Activated naive CD8-positive, alpha-beta T cell treated with anti-CD3 and anti-CD28 coated beads for 36 hours (primary cell): ENCODE data around the gene HOXA10. TPM values are rescaled to one million over a fixed set of nuclear protein-coding genes. Genes with fewer than 3 reads are reported as not detected.

Experiments
- DNase-seq: peaks from one replicate; pipeline ENCODE4 v3.0.0; 2021
- H3K27ac Mint-ChIP-seq: one replicate; pipeline ENCODE4 v1.8.0; 2022; ENCODE audit warnings: mild to moderate bottlenecking, moderate library complexity, mixed read lengths
- H3K27me3 Mint-ChIP-seq: one replicate; pipeline ENCODE4 v1.8.0; 2022; ENCODE audit warnings: mild to moderate bottlenecking, mixed read lengths
- H3K36me3 Mint-ChIP-seq: one replicate; pipeline ENCODE4 v1.8.0; 2021; ENCODE audit warnings: mild to moderate bottlenecking, mixed read lengths
- H3K4me1 Mint-ChIP-seq: one replicate; pipeline ENCODE4 v1.8.0; 2021; ENCODE audit warnings: mixed read lengths
- H3K4me3 Mint-ChIP-seq: one replicate; pipeline ENCODE4 v1.8.0; 2022; ENCODE audit warnings: mild to moderate bottlenecking, moderate library complexity, mixed read lengths
- H3K9me3 Mint-ChIP-seq: one replicate; pipeline ENCODE4 v1.8.0; 2022; ENCODE audit warnings: mixed read lengths
- total RNA-seq, 2 experiments: library from RNA; stranded (reverse); gene quantifications; one replicate each; pipeline ENCODE4 v1.2.3, GENCODE V29; 2021

Gene HOXA10
- total RNA-seq, 2 experiments from 2014 or later: not detected

DNA sequence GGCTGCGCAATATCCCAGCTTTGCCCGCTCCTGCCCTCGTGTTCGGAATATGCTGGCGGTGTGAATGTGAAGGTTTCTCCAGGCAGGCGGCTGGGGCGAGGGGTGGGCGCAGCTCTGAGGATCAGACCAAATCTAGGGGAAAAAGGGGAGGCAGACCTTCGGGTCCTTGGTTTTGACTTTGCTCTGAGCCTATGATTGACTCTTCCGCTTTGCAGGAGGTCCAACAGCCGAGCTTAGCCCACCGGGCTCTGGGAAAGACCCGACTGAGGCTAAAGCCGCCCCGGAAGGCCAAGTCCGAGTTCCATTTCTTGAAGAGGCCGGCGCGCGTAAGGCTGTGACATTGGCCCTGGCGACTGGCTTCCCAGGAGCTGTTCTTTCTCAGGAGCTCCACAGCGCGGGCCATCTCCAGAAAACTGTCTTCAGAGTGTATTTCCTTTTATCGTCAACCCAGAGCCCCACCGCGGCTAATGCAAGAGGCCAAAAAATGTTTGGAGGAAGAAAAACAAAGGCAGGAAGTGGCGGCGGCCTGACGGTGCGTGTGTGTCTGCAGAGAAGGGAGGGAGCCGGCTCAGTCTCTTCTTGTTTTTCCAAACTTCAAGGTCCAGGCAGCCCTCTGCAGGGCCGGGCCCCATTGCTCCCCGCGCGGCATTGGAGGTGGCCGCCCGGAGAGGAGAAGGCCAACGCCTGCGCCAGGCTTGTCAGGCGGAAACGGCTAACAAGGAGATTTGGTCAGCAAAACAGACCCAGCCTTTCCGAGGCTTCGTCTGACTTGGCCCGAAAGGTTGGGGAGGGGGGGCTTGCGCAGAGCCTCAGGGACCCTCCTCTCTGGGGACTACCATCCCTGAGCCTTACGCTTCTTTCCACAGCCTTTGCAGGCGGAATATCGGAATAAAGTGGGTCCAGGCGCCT lies 14.5 kb upstream of the HOXA10 start:
- Mint-ChIP-seq H3K4me1 (peaks cover 41% of the 10 kb centered on the region), H3K4me3 (peak overlapping the region; percentile 61), H3K27me3 (peaks cover 98% of the 10 kb centered on the region), H3K36me3 (no peaks in the 10 kb centered on the region), H3K27ac (no peak overlapping the region), H3K9me3 (no peaks in the 10 kb centered on the region)
- DNase-seq: no peak

DNA sequence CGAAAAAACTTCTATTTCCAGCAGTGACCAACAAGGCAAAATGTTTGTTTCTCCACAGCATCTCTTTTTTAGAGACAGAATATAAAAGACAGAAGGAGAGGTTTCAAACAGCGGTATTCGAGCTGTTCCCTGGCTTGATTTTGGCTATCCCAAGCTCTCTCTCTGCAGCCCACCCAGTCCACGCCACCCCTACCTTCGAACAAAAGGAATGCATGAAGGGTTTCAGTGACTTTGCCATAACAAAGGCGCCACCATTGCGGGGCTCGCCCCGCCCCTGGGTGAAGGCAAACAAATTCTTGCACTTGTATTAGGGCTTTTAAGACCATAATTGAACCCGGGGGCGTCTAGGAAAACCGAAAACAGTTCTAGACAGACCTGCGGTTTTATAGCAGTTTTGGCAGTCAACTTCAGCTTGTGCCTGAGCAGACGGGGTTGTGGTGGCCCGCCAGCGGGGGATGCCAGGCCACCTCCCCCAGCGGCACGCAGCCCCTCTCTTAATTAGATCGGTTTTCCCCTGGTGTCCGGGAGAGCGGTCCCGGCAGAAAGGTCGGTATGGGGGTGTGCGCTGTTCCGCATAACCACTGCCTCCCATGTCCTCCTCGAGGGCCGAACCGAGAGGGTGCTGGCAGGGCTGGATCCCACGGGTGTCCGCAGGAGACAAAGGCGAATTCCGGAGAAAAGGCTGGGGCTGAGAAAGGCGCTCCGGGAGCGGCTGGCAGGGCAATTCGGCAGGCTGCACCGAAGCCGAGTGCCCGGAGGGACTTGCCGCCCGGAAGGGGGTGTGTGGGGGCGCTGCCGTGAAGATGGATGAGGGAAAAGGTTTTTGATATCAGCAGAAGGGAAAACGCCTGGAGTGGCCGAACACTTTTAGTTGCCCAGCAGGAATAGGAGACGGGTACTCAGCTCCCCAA lies 13.6 kb upstream of the HOXA10 start:
- Mint-ChIP-seq H3K36me3 (no peaks in the 10 kb centered on the region), H3K9me3 (no peaks in the 10 kb centered on the region), H3K27ac (no peak overlapping the region), H3K27me3 (peaks cover 98% of the 10 kb centered on the region), H3K4me3 (peak overlapping the region; percentile 61), H3K4me1 (peaks cover 38% of the 10 kb centered on the region)
- DNase-seq: no peak

DNA sequence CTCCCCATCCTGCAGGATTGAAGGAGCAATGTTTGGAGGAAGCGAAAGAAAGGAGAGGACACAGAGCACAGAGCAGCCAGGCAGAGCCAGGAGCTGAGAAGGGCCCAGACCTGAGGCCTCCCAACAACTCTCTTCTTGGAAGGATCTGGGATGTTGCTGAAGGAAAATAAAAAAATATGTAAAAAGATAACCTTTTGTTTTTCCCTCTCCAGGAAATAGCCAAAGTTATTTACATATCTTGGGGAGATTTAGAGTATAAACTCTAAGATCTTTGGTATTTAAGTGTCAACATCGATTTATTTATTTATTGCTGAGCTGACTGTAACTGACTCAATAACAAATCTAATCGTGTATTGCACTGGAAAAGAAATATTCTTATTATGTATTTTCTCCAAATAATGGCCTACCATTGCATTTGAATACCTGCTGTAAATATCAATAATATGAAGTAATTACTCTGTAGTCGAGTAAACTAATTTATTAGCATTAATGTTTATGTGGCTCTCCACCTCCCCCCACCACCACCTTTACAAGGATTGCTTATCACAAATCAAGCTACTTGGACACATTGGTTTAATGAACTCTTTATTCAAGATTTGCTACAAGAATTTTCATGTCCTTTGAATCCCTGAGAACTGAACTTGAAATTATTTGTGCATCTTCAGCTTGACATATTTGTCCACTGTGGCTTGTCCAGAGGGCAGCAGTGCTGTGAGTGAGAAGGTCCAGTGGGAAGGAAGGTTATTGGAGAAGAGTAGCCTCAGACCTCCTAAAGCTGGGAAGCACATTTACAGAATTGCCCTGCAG lies 12.8 kb upstream of the HOXA10 start:
- peaks cover 96% of the 10 kb centered on the region for H3K27me3 Mint-ChIP-seq
- no peaks in the 10 kb centered on the region for H3K36me3 Mint-ChIP-seq
- no peak for DNase-seq
- no peaks in the 10 kb centered on the region for H3K9me3 Mint-ChIP-seq
- no peak overlapping the region for H3K27ac Mint-ChIP-seq
- H3K4me3 Mint-ChIP-seq: no peak overlapping the region
- peaks cover 34% of the 10 kb centered on the region for H3K4me1 Mint-ChIP-seq

DNA sequence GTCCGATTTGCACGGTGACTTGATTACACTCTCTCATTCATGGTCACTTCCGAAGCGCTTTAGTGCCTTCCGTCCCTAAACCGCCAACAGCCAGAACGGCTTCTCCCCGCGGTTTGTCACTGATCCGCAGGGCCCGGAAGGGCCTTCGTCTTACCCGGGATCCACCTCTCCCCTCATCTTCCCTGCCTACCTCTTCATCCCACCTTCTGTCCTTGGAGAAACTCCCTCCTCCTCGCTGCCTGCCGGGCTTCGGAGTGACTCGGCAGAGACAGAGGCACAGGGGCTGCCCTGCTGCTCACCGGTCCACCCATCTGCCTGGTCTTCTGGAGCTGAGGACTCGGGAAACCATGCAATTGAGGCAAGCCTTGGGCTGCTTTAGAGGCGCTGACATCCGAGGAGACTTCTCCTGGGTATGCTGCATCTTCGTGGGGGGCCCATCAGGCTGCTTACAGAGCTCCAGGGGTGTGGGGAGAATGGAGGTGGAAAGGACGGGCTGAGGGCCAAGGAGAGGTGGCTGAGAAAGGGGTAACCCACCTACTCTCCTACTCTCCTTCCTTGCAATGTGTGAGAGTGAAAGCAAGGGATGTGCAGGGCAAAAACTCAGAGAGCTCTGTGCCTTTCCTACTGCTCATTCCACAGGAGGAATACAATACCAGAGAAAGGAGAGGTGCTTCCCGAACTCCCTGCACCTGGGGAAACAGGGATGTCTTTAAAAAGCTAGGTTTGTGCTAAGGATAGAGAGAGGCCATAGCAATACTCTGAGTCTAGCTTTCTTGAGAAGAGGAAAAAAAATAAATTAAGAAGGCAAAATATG lies 11.9 kb upstream of the HOXA10 start:
- Mint-ChIP-seq H3K27ac (no peak overlapping the region), H3K4me1 (peaks cover 31% of the 10 kb centered on the region), H3K9me3 (no peaks in the 10 kb centered on the region), H3K4me3 (peak overlapping the region; percentile 70), H3K36me3 (no peaks in the 10 kb centered on the region), H3K27me3 (peaks cover 96% of the 10 kb centered on the region)
- no peak for DNase-seq

DNA sequence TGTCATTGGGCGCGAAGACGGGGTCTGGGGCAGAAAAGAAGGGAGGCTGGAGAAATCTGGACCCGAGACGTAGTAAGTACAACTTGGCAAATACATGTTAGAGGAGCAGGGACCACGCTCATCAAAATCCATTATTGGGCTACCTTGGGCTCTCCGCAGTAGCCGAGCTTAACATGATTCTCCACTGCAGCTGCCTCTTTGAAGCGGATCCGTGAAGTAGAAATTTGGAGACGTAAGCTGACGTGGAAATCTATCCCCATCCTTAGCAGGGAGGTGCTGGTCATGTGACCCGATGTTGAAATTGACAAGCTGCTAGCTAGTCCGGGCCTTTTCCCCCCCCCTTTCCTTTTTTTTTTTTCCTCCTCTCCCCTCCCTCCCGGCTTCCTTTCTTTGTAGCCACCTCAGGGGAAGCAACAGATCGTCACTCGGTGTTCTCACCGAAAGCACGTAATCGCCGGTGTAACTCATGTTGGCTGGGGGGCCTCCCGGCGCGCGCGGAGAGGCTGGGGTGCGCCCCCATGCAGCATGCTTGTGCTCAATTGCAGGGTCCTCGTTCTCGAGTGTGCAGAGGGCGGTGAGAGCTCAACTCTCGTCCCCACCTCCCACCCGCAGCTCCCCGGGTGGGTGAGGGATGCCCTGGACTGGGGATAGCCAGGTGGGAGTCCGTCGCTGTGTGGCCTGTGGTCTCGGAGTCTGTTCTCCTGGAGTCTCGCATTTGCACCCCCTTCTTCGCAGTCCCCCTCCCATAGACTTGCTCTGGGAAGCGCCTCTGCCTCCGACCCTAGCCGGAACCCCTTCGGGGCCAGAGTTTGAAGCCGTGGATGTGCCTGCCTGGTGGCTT lies 11.1 kb upstream of the HOXA10 start, which contains the start of gene HOXA11:
HOXA11 (minus strand) TSS at position 220 of the 841 bp plus-strand sequence; CDS start at position 132, 88 bp downstream.
- Mint-ChIP-seq H3K27ac (peak within 1 kb of the TSS; percentile 34), H3K27me3 (peaks cover 93% of the 10 kb centered on the region), H3K36me3 (no peaks in the 10 kb centered on the region), H3K4me3 (peak within 1 kb of the TSS; percentile 70), H3K4me1 (peaks cover 31% of the 10 kb centered on the region), H3K9me3 (no peaks in the 10 kb centered on the region)
- no peak for DNase-seq

DNA sequence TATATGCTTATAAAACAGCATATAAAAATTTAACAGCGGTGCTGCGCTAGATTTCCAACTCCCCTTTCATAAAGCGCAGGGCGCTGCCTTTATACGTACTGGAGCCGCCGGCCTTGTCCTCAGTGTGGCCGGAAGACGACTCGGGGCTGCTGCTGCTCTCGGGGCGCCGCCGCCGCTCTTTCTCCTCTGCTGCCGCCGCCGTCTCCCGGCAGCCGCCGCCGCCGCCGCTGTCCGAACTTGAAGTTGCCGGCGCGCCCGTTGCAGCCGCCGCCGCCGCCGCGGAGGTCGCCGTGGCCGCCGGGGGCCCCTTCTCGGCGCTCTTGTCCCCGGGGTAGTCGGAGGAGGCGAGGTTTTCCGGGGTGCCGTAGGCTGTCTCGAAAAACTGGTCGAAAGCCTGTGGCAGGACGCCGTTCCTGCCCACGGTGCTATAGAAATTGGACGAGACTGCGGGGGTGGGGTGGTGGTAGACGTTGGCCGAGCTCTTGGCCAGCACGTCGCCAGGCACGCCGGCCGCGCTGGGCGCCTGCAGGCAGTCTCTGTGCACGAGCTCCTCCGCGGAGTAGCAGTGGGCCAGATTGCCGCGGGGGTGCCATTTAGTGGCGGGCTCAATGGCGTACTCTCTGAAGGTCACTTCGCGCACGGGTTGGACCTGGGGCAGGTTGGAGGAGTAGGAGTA lies 10.4 kb upstream of the HOXA10 start:
- no peaks in the 10 kb centered on the region for H3K9me3 Mint-ChIP-seq
- H3K4me3 Mint-ChIP-seq: peak overlapping the region; percentile 70
- peaks cover 2% of the 10 kb centered on the region for H3K36me3 Mint-ChIP-seq
- peak overlapping the region; percentile 34 for H3K27ac Mint-ChIP-seq
- peaks cover 34% of the 10 kb centered on the region for H3K4me1 Mint-ChIP-seq
- DNase-seq: no peak
- peaks cover 91% of the 10 kb centered on the region for H3K27me3 Mint-ChIP-seq

DNA sequence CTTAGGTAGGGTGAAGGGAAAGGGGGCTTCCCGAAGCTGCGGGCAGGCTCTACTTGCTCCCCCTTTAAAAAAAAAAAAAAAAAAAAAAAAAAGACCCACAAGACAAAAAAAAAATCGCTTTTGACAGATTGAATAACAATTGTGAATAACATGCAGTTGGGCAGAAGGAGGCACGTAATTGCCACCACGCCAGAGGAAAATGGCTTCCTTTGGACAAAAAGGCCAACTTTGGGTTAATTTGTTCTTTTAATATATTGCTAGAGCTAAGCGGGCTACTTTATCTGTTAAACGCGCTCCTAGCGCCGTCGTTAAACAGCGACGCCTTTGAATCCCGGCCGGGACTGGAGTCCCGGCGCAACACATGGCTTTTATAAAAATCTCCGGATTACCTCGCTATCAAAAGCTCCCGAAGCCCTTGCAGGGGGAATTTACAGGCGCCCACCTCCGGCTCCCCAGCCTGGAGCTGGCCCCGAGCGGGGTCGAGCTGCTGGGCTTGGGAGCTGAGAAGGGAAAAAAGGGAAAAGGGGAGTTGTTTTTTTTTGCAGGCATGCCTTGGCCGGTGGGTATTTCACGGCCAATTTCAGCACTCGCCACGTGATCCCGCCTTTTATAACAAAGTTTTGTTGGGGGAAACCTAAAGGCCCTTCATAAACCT lies 9.7 kb upstream of the HOXA10 start:
- H3K27me3 Mint-ChIP-seq: peaks cover 91% of the 10 kb centered on the region
- peaks cover 2% of the 10 kb centered on the region for H3K36me3 Mint-ChIP-seq
- no peak overlapping the region for H3K27ac Mint-ChIP-seq
- H3K9me3 Mint-ChIP-seq: no peaks in the 10 kb centered on the region
- DNase-seq: no peak
- H3K4me3 Mint-ChIP-seq: peak overlapping the region; percentile 60
- H3K4me1 Mint-ChIP-seq: peaks cover 31% of the 10 kb centered on the region

DNA sequence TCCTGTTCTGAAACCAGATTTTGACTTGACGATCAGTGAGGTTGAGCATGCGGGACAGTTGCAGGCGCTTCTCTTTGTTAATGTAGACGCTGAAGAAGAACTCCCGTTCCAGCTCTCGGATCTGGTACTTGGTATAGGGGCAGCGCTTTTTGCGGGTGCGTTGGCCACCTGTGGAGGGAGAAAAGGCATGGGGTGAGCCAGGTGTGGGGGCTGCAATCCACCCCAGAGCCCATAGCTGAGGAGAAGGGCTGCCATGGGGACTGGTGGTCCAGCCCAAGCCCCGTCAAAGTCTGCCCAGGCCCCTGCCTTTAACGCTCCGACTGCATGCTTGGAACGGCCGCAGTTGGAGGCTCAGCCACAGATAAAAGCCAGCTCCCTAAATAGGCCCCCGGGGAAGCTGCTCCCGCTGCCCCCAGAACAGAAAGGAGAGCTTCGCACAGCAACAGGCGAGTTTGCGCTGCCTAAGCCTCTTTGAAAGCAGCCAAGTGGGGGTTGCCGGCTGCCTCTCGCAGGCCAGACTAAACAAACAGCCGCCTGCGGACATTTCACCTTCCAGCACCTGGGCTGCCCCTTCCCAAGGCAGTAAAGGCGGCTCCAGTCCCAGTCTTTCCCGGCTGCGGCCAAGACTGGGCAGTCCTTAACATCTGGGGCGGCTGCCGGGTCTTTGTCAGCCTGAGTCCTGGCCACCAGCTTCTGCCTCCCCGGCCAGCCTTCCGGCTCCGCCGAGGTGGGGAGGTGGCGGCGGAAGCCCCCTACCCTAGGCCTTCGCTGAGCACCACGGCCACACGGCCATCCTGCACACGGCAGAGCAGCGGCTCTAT lies 9.0 kb upstream of the HOXA10 start:
- Mint-ChIP-seq H3K27me3 (peaks cover 91% of the 10 kb centered on the region), H3K9me3 (no peaks in the 10 kb centered on the region), H3K4me1 (peaks cover 24% of the 10 kb centered on the region), H3K36me3 (peaks cover 2% of the 10 kb centered on the region), H3K27ac (no peak overlapping the region), H3K4me3 (no peak overlapping the region)
- DNase-seq: no peak

DNA sequence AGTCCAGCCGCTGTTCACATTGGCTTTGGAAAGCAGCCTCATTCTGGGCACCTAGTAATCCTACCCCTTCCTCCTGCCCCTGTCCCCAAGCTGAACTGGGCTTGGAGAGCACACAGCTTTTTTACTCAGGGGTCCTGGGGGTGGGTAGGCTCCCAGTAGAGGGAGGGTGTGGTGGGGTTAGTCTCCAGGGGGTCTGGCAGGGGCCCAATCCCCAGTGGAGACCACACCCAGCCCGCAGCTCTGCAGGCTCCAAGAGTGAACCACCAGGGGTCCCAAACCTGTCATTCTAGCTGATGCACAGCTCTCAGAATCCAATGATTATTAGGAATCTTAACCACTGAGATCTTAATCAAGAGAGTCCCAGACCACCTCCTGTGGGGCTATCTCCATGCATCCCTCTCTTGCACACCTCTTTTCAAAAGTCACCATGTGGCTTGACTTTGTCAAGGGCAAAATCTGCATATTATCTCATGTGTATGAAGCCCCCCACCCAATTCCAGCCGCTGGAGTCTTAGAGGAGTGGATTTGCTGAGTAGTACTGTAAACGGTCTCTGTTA lies 8.2 kb upstream of the HOXA10 start:
- Mint-ChIP-seq H3K4me1 (peaks cover 19% of the 10 kb centered on the region), H3K27ac (no peak overlapping the region), H3K9me3 (no peaks in the 10 kb centered on the region), H3K36me3 (peaks cover 2% of the 10 kb centered on the region), H3K4me3 (no peak overlapping the region), H3K27me3 (peaks cover 91% of the 10 kb centered on the region)
- no peak for DNase-seq

DNA sequence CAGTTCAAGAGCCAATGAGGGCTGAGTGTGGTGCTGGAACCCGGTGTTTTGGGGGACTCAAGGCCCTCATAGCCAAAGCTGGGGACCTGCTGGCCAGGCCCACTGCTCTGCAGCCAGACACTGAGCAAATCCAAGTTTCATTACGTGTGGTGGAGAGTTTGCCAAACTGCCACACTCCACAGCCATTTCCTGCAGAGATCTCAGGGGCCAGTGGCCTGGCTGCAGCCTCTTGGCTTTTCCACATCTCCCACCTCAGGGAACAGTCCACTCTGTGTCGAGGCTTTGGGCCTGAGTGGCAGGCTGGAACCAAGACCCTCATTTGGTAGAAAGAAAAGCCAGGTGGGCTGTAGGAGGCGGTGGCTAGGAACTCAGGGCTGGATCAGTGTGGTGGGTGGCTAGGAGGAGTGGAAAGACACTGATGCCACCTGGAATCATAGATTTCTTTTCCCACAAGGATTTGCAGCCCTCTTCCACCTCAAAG lies 7.7 kb upstream of the HOXA10 start:
- H3K27ac Mint-ChIP-seq: no peak overlapping the region
- no peak overlapping the region for H3K4me3 Mint-ChIP-seq
- peaks cover 16% of the 10 kb centered on the region for H3K4me1 Mint-ChIP-seq
- H3K36me3 Mint-ChIP-seq: peaks cover 2% of the 10 kb centered on the region
- H3K27me3 Mint-ChIP-seq: peaks cover 88% of the 10 kb centered on the region
- no peak for DNase-seq
- H3K9me3 Mint-ChIP-seq: no peaks in the 10 kb centered on the region
